GM12875 (cell line): ENCODE measurements around the gene AKAP7.

Source experiments
- H3K4me3 ChIP-seq: one replicate; pipeline ENCODE4 v1.5.1; 2011; ENCODE audit warnings: low read depth, low read length, control low read depth
- TF ChIP-seq, protein P1 (sequence below): IDR thresholded peaks from 2 replicates; pipeline ENCODE4 v1.5.1; 2011; ENCODE audit warnings: low read depth, mild to moderate bottlenecking, control low read depth, inconsistent platforms, low read length, moderate library complexity, borderline replicate concordance; ENCODE audit not compliant: insufficient read depth

The AKAP7 gene

GRCh38 chr6:131270534-131270933 lies 135.3 kb downstream of the AKAP7 start:
- no peak overlapping the region for H3K4me3 ChIP-seq
- TF ChIP-seq, protein P1, sequence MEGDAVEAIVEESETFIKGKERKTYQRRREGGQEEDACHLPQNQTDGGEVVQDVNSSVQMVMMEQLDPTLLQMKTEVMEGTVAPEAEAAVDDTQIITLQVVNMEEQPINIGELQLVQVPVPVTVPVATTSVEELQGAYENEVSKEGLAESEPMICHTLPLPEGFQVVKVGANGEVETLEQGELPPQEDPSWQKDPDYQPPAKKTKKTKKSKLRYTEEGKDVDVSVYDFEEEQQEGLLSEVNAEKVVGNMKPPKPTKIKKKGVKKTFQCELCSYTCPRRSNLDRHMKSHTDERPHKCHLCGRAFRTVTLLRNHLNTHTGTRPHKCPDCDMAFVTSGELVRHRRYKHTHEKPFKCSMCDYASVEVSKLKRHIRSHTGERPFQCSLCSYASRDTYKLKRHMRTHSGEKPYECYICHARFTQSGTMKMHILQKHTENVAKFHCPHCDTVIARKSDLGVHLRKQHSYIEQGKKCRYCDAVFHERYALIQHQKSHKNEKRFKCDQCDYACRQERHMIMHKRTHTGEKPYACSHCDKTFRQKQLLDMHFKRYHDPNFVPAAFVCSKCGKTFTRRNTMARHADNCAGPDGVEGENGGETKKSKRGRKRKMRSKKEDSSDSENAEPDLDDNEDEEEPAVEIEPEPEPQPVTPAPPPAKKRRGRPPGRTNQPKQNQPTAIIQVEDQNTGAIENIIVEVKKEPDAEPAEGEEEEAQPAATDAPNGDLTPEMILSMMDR = no peak

- no peak overlapping the region for H3K4me3 ChIP-seq
- TF ChIP-seq, protein P1 = no peak
Measured at GRCh38 chr6:131275273-131275672, 140.0 kb downstream of the AKAP7 start.

DNA sequence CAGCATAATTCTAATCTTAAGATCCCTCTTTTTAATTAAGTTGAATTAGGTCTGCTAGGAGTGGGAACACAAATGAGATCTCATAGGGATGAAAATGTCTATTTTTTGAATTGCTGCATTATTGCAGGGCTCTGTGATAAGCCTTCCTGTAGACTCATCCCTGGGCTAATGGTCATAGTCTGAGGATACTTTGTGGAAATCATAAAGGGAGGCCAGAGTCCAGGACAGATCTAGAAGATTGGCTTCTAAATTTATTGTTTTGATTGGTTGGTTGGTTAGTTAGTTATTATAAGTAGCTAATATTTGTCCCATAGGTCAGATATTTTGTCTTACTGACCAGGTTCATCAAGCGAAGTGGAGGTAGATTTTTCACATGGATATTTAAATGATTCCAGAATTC lies 142.3 kb downstream of the AKAP7 start:
- TF ChIP-seq, protein P1 = no peak
- no peak overlapping the region for H3K4me3 ChIP-seq

- H3K4me3 ChIP-seq = no peak overlapping the region
- TF ChIP-seq, protein P1 = no peak
Measured at GRCh38 chr6:131281471-131282270, 146.4 kb downstream of the AKAP7 start.

- TF ChIP-seq, protein P1 = no peak
- H3K4me3 ChIP-seq = no peak overlapping the region
Measured at GRCh38 chr6:131282365-131282764, 147.1 kb downstream of the AKAP7 start.

DNA sequence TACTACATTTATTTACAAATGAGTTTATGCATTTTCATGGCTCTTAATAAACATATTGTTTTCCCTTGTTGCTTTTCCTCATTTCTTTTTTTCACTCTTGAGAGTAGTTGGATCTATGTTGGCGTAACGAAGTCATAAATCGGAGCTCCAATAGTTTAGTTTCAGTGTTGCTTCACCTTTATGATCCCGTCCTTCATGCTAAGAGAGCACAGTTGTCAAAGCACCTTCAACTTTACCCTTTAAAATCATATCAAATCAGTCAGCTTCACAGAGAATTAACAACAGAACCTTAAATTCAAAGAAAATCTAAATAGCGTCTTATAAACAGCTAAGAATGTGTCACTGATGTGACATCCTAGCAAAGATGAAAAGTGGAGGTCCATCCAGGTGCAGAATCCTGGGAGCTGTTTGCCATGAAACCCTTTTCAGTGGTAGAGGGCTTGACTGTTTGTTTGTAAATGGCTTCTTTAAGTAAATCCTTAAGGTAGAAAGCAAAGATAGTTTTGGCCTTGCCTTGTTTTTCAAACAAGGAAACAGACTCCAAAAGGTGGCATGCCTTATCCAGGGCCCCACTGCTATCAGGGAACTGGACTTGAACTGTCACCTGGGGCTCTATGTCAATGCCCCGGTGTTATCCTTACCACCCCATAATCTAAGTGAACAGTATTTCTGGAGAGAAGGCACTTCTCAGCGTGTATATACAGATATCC lies 148.4 kb downstream of the AKAP7 start:
- H3K4me3 ChIP-seq = no peak overlapping the region
- TF ChIP-seq, protein P1 = no peak

GRCh38 chr6:131285548-131285947 lies 150.3 kb downstream of the AKAP7 start:
- TF ChIP-seq, protein P1 = no peak
- no peak overlapping the region for H3K4me3 ChIP-seq
